ENCODE measurements around the gene ITCH. TPM values are rescaled to one million over a fixed set of nuclear protein-coding genes. Genes with fewer than 3 reads are reported as not detected.
A peak's percentile ranks its signal among the peaks of the same experiment; 100 is the strongest.

Gene ITCH
- total RNA-seq, 1 experiment from 2014 or later: 63.9 TPM

DNA sequence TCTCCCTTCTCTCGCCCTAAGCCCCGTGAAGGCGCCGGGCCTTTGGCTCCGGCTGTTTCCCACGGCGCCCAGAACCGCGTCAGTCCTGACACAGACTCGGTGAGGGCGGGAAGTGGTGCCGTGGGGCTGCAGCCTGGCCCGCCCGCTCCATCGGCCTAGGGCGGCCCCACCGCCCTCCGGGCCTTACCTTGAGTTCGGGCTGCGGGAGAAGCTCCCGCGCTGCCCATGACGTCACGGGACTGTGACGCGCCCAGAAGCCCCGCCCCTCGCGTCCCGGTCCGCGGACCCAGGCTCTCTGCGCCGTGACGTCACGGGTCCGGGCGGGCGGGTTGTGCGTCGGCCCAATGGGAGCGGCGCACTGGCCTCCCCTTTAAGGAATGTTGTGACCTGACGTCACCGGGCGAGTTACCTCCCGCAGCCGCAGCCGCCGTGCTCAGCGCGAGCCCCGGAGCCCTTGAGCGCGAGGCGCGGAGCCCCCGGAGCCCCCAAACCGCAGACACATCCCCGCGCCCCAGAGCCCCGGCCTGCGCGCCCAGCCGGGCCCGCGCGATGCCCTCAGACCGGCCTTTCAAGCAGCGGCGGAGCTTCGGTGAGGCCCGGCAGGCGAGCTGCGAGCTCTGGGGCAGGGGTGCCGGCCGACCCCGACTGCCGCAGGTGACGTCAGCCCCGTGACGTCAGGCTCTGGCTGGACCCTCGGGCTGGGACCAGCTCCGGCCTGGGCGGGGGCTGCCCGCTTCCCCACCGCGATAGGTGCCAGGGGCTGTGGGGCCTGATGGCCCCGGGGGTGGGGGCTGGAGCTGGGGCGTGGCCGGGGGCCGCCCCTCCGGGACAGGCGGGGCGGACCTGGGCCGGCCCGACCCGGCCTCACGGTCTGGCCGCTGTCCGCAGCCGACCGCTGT is 195.5 kb downstream of the ITCH start, which contains the start of gene MAP1LC3A:
Gene MAP1LC3A, plus strand, starts transcription at position 399 of the 899 bp plus-strand sequence. Its CDS starts 151 bp downstream, at position 550.
- in situ Hi-C loops (cut with HindIII; ENCODE audit: low pct_unique_long_range_greater_than_20kb, low sequenced_read_pairs): no loop called here
- TF ChIP-seq SIN3A (IDR thresholded peaks at IDR 0.05; ENCODE audit: borderline replicate concordance, insufficient read depth, low read depth, low read length) (no peak), POLR2AphosphoS5 (IDR thresholded peaks at IDR 0.05; ENCODE audit: low read depth, low read length) (no peak), TCF7L2 (IDR thresholded peaks at IDR 0.05; ENCODE audit: low read depth, low read length) (no peak)
- TF ChIP-seq, protein P1, sequence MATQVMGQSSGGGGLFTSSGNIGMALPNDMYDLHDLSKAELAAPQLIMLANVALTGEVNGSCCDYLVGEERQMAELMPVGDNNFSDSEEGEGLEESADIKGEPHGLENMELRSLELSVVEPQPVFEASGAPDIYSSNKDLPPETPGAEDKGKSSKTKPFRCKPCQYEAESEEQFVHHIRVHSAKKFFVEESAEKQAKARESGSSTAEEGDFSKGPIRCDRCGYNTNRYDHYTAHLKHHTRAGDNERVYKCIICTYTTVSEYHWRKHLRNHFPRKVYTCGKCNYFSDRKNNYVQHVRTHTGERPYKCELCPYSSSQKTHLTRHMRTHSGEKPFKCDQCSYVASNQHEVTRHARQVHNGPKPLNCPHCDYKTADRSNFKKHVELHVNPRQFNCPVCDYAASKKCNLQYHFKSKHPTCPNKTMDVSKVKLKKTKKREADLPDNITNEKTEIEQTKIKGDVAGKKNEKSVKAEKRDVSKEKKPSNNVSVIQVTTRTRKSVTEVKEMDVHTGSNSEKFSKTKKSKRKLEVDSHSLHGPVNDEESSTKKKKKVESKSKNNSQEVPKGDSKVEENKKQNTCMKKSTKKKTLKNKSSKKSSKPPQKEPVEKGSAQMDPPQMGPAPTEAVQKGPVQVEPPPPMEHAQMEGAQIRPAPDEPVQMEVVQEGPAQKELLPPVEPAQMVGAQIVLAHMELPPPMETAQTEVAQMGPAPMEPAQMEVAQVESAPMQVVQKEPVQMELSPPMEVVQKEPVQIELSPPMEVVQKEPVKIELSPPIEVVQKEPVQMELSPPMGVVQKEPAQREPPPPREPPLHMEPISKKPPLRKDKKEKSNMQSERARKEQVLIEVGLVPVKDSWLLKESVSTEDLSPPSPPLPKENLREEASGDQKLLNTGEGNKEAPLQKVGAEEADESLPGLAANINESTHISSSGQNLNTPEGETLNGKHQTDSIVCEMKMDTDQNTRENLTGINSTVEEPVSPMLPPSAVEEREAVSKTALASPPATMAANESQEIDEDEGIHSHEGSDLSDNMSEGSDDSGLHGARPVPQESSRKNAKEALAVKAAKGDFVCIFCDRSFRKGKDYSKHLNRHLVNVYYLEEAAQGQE (IDR thresholded peaks at IDR 0.05; ENCODE audit: insufficient read depth in 1 of 2, low read depth in 2 of 2, low read length in 1 of 2): no peak
- TF ChIP-seq, protein P2, sequence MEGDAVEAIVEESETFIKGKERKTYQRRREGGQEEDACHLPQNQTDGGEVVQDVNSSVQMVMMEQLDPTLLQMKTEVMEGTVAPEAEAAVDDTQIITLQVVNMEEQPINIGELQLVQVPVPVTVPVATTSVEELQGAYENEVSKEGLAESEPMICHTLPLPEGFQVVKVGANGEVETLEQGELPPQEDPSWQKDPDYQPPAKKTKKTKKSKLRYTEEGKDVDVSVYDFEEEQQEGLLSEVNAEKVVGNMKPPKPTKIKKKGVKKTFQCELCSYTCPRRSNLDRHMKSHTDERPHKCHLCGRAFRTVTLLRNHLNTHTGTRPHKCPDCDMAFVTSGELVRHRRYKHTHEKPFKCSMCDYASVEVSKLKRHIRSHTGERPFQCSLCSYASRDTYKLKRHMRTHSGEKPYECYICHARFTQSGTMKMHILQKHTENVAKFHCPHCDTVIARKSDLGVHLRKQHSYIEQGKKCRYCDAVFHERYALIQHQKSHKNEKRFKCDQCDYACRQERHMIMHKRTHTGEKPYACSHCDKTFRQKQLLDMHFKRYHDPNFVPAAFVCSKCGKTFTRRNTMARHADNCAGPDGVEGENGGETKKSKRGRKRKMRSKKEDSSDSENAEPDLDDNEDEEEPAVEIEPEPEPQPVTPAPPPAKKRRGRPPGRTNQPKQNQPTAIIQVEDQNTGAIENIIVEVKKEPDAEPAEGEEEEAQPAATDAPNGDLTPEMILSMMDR (IDR thresholded peaks at IDR 0.05): no peak
- Histone ChIP-seq H3K9me3 (ENCODE audit: control insufficient read depth, insufficient read depth, low read depth, low read length) (no peaks in the 10 kb centered on the region), H3K36me3 (ENCODE audit: control insufficient read depth, insufficient read depth, low read length) (no peaks in the 10 kb centered on the region), H3K27ac (ENCODE audit: low read length) (peak within 1 kb of the TSS; percentile 80), H3K27me3 (ENCODE audit: control insufficient read depth, insufficient read depth, low read length) (no peaks in the 10 kb centered on the region), H3K4me1 (ENCODE audit: control insufficient read depth, insufficient read depth, low read length) (peaks cover 3% of the 10 kb centered on the region; the same call in 1 of the 2 replicates), H3K4me3 (ENCODE audit: low read depth in 2 of 2, low read length in 2 of 2) (peak within 1 kb of the TSS; percentile 81 to 92)
- no TSS peak for BruUV-seq (replicated peaks)
- ChIA-PET POLR2A (no interaction called here), CTCF (interaction anchor here (0.7 kb wide), 1 partner anchor 20 kb away, joined by 3 read pairs; no protein-coding TSS in a partner anchor)
- intact Hi-C loops (cut with micrococcal nuclease; ENCODE audit: unreplicated experiment): no loop called here
- DNase-seq (ENCODE audit: low read depth, low spot score) (peak; percentile 63), ATAC-seq (peak; percentile 97)

DNA sequence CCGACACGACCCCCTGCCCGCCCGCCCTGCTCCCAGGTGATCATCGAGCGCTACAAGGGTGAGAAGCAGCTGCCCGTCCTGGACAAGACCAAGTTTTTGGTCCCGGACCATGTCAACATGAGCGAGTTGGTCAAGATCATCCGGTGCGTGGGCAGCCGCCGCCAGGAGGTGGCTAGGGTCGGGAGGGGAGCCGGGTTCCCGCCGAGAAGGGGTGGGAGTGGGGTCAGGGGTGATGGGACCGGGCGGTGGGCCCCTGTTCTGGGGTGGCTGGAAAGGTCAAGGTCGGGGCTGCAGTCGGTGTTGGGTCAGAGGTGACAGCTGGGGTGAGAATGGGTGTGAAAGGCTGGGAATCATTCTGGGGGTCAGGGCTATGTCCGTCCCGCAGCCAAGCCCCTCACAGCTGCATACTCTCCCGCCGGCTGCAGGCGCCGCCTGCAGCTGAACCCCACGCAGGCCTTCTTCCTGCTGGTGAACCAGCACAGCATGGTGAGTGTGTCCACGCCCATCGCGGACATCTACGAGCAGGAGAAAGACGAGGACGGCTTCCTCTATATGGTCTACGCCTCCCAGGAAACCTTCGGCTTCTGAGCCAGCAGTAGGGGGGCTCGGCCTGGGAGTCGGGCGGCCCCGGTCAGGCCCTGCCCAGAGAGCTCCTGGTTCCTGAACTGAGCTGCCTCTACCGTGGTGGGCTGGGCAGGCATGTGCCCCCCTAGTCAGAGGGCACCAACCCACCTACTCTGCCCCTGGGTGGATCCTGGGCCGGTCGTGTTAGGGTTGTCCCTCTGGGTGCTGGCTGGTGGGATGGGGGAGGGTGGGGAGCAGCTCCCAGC is 196.5 kb downstream of the ITCH start:
- TF ChIP-seq, protein P2 (IDR thresholded peaks at IDR 0.05): no peak
- TF ChIP-seq SIN3A (IDR thresholded peaks at IDR 0.05; ENCODE audit: borderline replicate concordance, insufficient read depth, low read depth, low read length) (no peak), TCF7L2 (IDR thresholded peaks at IDR 0.05; ENCODE audit: low read depth, low read length) (no peak)
- CTCF ChIA-PET: interaction anchor here (0.7 kb wide), 1 partner anchor 19 kb away, joined by 3 read pairs; no protein-coding TSS in a partner anchor
- no peaks in the 10 kb centered on the region for H3K36me3 ChIP-seq (ENCODE audit: control insufficient read depth, insufficient read depth, low read length)
- peaks cover 3% of the 10 kb centered on the region; the same call in 1 of the 2 replicates for H3K4me1 ChIP-seq (ENCODE audit: control insufficient read depth, insufficient read depth, low read length)
- H3K9me3 ChIP-seq (ENCODE audit: control insufficient read depth, insufficient read depth, low read depth, low read length): no peaks in the 10 kb centered on the region
- TSS peak; percentile 91 for BruUV-seq (replicated peaks)
- in situ Hi-C loops (cut with HindIII; ENCODE audit: low pct_unique_long_range_greater_than_20kb, low sequenced_read_pairs): no loop called here
- intact Hi-C loops (cut with micrococcal nuclease; ENCODE audit: unreplicated experiment): loop anchor here (10.0 kb wide), 1 partner anchor 145 kb away; the partner anchor contains the start of gene TP53INP2
- POLR2A ChIA-PET: no interaction called here
- ATAC-seq: no peak
- H3K27me3 ChIP-seq (ENCODE audit: control insufficient read depth, insufficient read depth, low read length): no peaks in the 10 kb centered on the region
- no peak for DNase-seq (ENCODE audit: low read depth, low spot score)
- no peak overlapping the region for H3K27ac ChIP-seq (ENCODE audit: low read length)
- peak overlapping the region; percentile 81 to 92 for H3K4me3 ChIP-seq (ENCODE audit: low read depth in 2 of 2, low read length in 2 of 2)
